Measurements from ENCODE around the gene ETV5.

DNA sequence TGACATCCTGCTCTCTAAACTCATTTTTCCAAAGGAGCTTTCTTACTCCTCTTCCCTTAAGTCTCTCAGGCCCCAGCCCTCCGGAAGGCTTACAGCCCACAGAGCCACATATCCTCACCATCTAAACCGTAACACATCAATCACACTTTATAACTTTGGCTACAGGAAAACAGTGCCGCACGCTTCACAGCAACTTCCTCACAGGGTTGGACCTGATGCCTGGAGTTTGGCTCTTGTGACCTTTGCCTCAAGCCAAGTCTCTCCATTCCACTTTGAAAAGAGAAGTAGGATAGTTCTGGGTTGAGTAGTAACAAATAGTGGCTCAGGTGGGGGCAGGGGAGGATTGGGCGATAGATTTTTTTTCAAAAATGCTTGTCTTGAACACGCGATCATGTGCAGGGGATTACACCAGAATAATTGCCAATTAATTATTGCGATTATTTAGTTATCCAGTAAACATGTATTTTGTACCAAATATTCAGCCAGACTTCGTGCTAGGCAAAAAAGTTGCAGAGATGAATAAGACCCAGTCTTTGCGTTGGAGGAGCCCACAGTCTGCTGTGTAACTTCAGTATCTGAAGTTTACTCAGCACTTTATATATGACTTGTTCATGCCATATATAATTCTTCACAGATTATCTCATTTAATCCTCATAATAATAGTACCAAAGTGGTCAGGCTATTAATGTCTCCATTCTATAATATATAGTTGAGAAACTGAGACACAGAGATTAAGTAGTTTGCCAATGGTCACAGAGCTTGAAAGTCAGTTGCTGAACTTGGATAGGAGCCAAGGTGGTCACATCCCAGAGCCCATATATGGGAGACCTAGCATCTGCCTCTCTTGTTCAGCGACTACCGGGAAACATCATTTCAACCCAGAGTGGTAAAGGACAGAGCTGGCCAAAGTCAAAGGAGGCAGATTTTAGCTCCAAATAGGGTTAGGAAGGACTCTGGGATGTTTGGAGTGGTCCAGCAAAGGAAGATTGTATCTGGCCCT lies 2.4 kb upstream of the ETV5 start:
- TF ChIP-seq RB1 (IDR thresholded peaks at IDR 0.05; ENCODE audit: borderline replicate concordance), result no peak
- TF ChIP-seq SREBF2 (IDR thresholded peaks at IDR 0.05; ENCODE audit: low read length), result no peak
- no peak for TF ChIP-seq ZNF24 (IDR thresholded peaks at IDR 0.05)
- no peak for TF ChIP-seq CBX5 (IDR thresholded peaks at IDR 0.05; ENCODE audit: low read depth)
- TF ChIP-seq EZH2 (IDR thresholded peaks at IDR 0.05; ENCODE audit: borderline replicate concordance, control insufficient read depth, low read depth, low read length), result no peak
- no peak for TF ChIP-seq CBX3 (IDR thresholded peaks at IDR 0.05; ENCODE audit: borderline replicate concordance, low read depth)
- TF ChIP-seq POLR2A (IDR thresholded peaks at IDR 0.05; ENCODE audit: low read depth, low read length), result no peak
- TF ChIP-seq CTCF (IDR thresholded peaks at IDR 0.05 in 2 of 3, conservative IDR thresholded peaks at IDR 0.05 in 1 of 3; ENCODE audit: control insufficient read depth in 2 of 3, extremely low read depth in 1 of 3, insufficient read depth in 1 of 3, low read depth in 3 of 3, low read length in 3 of 3), result no peak
- TF ChIP-seq CEBPB (IDR thresholded peaks at IDR 0.05; ENCODE audit: borderline replicate concordance in 1 of 2, low read depth in 2 of 2, low read length in 2 of 2), result peak in 1 of 2 experiments; percentile 82; a peak in 1 of 4 replicates
- TF ChIP-seq HDAC2 (IDR thresholded peaks at IDR 0.05), result no peak
- TF ChIP-seq CREM (IDR thresholded peaks at IDR 0.05; ENCODE audit: low read depth), result peak; percentile 95

All from GM12878 (cell line).